ENCODE measurements around the gene NDUFS6.

NDUFS6 gene

DNA sequence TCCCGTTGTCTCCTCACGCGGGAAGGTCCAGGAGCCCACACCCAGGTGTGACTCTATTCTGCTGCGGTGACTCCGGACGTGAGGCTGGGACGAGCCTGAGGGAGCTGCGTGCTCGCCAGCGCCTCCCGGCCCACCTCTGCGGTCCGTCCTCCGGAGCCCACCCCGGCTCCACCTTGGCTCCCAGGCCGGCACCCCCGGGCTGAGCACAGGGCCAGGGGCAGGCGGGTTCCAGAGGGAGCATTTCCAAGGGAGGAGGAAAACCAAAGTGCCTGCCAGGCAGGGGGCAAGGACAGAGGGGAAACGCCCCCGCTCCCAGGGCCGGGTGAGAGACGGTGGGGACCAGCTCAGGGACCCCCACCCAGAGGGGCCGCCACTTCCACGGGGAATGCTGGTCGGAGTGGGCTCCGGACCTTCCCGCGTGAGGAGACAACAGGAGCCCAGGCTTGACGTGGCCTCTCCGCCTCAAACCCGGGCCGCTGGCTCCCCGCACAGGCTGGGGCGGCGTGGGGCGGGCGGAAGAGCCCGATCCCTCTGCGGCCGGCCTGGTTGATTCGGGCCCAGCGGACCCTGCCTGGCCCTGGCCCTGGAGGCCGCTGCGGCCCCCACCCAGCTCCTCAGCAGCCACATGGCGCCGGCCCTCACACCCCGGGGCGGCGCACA lies 55.5 kb downstream of the NDUFS6 start:
- no peak for DNase-seq

DNA sequence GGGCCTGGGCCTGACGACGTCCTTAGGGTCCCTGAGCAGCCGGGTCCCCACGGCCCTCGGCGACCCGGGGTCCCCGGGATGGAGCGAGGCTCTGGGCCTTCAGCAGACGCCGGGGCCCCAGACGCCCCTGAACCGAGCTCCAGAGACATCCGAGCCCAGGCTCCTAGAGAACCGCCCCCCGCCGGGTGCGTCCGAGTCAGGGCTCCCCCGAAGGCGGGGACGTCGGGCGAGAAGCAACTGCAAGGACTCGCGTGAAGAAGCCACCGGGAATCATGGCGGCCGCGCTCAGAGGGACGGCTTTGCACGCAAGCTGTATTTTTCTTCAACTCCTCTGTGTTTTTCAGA lies 56.0 kb downstream of the NDUFS6 start:
- no peak for DNase-seq

DNA sequence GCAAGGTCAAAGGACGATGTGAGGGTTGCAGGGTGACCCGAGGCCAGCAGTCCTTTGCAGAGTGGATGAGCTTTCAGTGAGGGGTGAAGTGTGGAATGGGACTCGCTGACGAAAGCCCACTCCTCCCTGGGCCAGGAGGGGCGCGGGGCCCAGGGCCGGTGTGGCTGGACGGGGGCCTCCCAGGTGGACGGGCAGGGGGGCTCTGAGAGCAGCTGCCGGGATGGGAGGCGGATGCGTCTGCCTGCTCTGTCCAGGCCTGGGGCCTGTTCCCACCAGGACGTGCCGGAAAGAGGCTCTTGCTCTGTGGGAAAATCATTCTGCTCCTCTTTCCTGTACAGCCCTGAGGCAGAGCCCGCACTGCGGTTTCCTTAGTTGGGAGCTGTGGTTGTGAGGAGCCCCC lies 57.2 kb downstream of the NDUFS6 start:
- no peak for DNase-seq

DNA sequence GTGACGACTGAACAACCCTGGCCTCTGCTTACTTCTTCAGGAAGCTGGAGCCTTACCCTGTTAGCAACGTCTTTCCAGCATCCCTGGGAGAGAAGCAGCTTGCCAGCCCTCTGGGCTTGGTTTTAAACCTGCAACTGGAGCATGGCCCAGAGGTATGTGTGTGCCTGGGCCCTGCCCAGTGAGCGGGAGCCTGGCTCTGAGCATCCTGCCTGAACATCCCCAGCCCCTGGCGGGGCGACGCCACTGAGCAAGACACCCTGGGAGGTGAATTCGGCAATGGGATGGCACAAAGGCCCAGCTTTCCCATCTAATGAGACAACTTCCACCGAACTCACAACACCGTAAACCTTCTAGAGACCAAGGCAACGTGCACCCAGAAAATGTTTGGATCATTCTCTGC lies 57.9 kb downstream of the NDUFS6 start:
- DNase-seq: no peak

DNA sequence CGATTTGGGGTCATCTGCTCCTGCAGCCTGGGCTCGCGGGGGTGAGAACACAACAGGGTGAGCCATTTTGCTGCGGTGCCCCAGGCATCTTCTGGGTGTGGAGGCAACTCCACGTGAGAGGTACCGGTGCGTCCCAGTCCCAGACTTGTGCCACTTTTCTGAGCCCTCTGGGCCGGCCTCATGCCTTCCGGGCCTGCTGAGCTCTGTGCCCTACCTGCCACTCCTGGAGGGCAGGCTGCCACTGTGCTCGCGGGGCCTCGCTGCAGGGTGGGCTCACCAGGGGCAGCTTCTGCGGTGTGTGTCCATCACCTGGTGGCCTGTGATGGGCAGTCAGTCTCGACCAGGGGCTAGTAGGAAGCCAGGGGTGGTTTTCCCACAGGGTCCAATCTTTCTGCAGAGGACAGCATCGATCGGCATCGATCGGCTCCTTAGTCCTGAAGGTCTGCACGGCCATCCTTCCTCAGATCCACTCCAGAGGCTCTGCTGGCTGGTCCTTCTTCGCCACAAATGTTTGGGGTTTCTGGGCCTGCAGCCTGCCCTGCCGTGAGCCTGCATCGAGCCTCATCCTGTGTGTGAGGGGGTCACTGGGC lies 58.9 kb downstream of the NDUFS6 start:
- DNase-seq: no peak

DNA sequence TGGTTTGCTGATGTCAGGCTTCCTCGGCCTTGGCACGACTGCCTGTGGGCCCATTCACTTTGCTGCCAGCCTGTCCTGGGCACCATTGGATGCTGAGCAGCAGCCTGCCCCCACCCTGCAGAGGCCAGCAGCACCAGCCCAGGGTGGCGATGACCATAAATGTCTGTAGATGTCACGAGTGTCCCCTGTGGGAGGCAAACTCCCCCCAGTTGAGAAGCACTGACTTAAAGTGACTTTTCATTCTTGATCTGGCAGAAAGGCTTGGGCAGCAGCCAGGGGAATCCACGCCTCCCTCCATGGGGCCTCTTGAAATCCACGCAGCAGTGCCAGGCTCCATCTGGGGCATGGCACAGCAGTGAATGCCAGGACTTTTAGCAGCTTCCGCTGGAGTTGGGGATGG lies 59.7 kb downstream of the NDUFS6 start:
- DNase-seq: no peak

DNA sequence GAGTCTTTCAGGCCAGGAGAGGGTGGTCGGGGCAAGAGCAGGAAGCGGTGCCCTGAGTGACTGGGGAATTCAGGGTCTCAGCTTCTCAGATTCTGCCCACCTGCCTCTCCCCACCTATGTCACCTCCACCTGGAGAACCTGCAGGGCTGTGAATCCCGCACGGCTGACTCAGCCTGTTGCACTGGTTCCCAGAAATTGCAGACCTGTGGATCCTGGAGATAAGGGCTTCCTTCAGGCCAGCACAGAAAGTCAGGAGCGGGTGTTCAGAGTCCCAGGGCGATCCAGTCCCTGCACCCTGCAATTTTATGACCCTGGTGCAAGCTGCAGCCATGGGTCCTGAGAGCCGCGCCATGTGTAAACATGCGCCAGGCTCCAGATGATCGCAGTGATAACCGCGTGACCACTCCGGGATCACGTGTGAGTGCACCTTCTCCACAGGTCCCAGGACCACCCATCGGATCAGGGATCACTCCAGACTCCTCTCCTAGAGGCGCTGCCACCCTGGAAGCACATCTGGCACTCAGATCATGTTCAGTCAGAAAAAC lies 63.8 kb downstream of the NDUFS6 start:
- no peak for DNase-seq

DNA sequence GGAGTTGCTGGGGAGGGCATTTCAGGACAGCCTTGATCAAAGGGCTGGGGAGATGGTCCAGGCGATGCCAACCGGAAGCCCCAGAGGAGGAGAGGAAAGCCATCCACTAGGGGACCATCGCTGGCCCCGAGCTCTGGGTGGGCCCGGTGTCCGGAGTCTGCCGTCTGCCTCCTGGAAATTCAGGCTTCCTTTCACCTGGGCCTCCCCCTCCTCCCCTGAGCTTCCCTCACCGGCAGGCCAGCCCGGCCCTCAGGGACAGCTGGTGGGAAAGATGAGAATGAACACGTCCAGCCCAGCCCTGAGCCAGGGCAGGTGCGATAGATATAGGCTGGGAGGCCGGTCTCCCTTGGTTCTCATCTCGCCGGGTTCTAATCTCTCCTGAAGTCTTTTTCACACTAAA lies 64.3 kb downstream of the NDUFS6 start:
- no peak for DNase-seq
